ENCODE data around the gene OR2A25. TPM values are rescaled to one million over a fixed set of nuclear protein-coding genes. Genes with fewer than 3 reads are reported as not detected.

The OR2A25 gene
- total and polyA plus RNA-seq, 2 experiments from 2014 or later = not detected

Small RNA genes within 50 kb of the gene (small RNA-seq; reads per million reads assigned to genes)
- not detected for gene OR2A41P

Other genes starting within 250 kb of the OR2A25 start
- gene TCAF1, start 167.6 kb upstream of the OR2A25 start, total RNA-seq = 118 and 121 TPM in 2 replicates
- gene TCAF1, start 167.6 kb upstream of the OR2A25 start, polyA plus RNA-seq = 57.4 and 59.6 TPM in 2 replicates
- not detected in 2 replicates for gene OR2F2, start 134.6 kb upstream of the OR2A25 start, total RNA-seq
- not detected in 2 replicates for gene OR2F2, start 134.6 kb upstream of the OR2A25 start, polyA plus RNA-seq
- 0.04 TPM in 1 of 2 replicates, not detected in the other for gene OR2F1, start 115.0 kb upstream of the OR2A25 start, total RNA-seq
- not detected in 2 replicates for gene OR2F1, start 115.0 kb upstream of the OR2A25 start, polyA plus RNA-seq
- gene OR6B1, start 69.5 kb upstream of the OR2A25 start, total RNA-seq = not detected in 2 replicates
- 0.28 TPM in 1 of 2 replicates, not detected in the other for gene OR6B1, start 69.5 kb upstream of the OR2A25 start, polyA plus RNA-seq
- 0.44 and 0.77 TPM in 2 replicates for gene OR2A5, start 20.9 kb upstream of the OR2A25 start, total RNA-seq
- gene OR2A5, start 20.9 kb upstream of the OR2A25 start, polyA plus RNA-seq = 0.09 and 0.10 TPM in 2 replicates
- 0.24 and 1.0 TPM in 2 replicates for gene OR2A12, start 16.5 kb downstream of the OR2A25 start, total RNA-seq
- 0.11 and 0.42 TPM in 2 replicates for gene OR2A12, start 16.5 kb downstream of the OR2A25 start, polyA plus RNA-seq
- not detected in 2 replicates for gene OR2A2, start 39.8 kb downstream of the OR2A25 start, total RNA-seq
- not detected in 2 replicates for gene OR2A2, start 39.8 kb downstream of the OR2A25 start, polyA plus RNA-seq
- 0.27 TPM in 1 of 2 replicates, not detected in the other for gene OR2A14, start 53.4 kb downstream of the OR2A25 start, total RNA-seq
- gene OR2A14, start 53.4 kb downstream of the OR2A25 start, polyA plus RNA-seq = not detected in 2 replicates
- 5.5 and 5.8 TPM in 2 replicates for gene CTAGE4, start 113.7 kb downstream of the OR2A25 start, total RNA-seq
- gene CTAGE4, start 113.7 kb downstream of the OR2A25 start, polyA plus RNA-seq = 2.2 and 2.3 TPM in 2 replicates
- gene ARHGEF35, start 126.0 kb downstream of the OR2A25 start, total RNA-seq = 14.5 and 17.1 TPM in 2 replicates
- 16.4 and 19.3 TPM in 2 replicates for gene ARHGEF35, start 126.0 kb downstream of the OR2A25 start, polyA plus RNA-seq
- gene OR2A42, start 169.8 kb downstream of the OR2A25 start, total RNA-seq = 0.10 TPM in 1 of 2 replicates, not detected in the other
- gene OR2A42, start 169.8 kb downstream of the OR2A25 start, polyA plus RNA-seq = 0.46 TPM in 1 of 2 replicates, not detected in the other
- 3.3 and 6.2 TPM in 2 replicates for gene OR2A7, start 195.0 kb downstream of the OR2A25 start, total RNA-seq
- gene OR2A7, start 195.0 kb downstream of the OR2A25 start, polyA plus RNA-seq = 1.6 and 1.9 TPM in 2 replicates
- gene CTAGE8, start 199.5 kb downstream of the OR2A25 start, total RNA-seq = 2.5 and 5.2 TPM in 2 replicates
- 2.8 and 3.6 TPM in 2 replicates for gene CTAGE8, start 199.5 kb downstream of the OR2A25 start, polyA plus RNA-seq
- gene OR2A1, start 242.6 kb downstream of the OR2A25 start, total RNA-seq = 0.32 TPM in 1 of 2 replicates, not detected in the other
- 0.06 and 0.22 TPM in 2 replicates for gene OR2A1, start 242.6 kb downstream of the OR2A25 start, polyA plus RNA-seq